WTC11 (cell line): ENCODE results near the gene DLX1. TPM values are rescaled to one million over a fixed set of nuclear protein-coding genes. Genes with fewer than 3 reads are reported as not detected.

Experiments
- ATAC-seq: fragments of 200-7000 bp; cut with Tn5 transposase; 2 replicates; pipeline ENCODE4 v1.10.0; 2021; ENCODE audit warnings: mild to moderate bottlenecking, moderate library complexity
- CTCF ChIA-PET: fragments of 300-600 bp; sonication (Branson Sonifier 250); formaldehyde crosslinking; loops from one replicate; lab custom pipeline; 2021; ENCODE audit warnings: antibody characterized with exemption; lab: Charles Lee
- POLR2A ChIA-PET: fragments of 350-600 bp; sonication (Branson Sonifier 250); formaldehyde crosslinking; loops from one replicate; lab custom pipeline; 2021; ENCODE audit warnings: antibody characterized with exemption; lab: Charles Lee
- DNase-seq: peaks from one replicate; pipeline ENCODE4 v3.0.0; 2021; ENCODE audit warnings: low spot score
- H3K27ac Mint-ChIP-seq: 2 replicates; pipeline ENCODE4 v1.8.0; 2021; ENCODE audit warnings: mixed read lengths
- H3K27me3 Mint-ChIP-seq: 2 replicates; pipeline ENCODE4 v1.8.0; 2021; ENCODE audit warnings: low read depth, mild to moderate bottlenecking, moderate library complexity, mixed read lengths
- H3K36me3 Mint-ChIP-seq: 2 replicates; pipeline ENCODE4 v1.8.0; 2021; ENCODE audit warnings: mixed read lengths
- H3K4me1 Mint-ChIP-seq: 2 replicates; pipeline ENCODE4 v1.8.0; 2022; ENCODE audit warnings: mixed read lengths
- H3K4me3 Mint-ChIP-seq: 2 replicates; pipeline ENCODE4 v1.8.0; 2021; ENCODE audit warnings: mild to moderate bottlenecking, moderate library complexity, mixed read lengths
- H3K9me3 Mint-ChIP-seq: 2 replicates; pipeline ENCODE4 v1.8.0; 2021; ENCODE audit warnings: mixed read lengths
- ATF2 ChIP-seq: sonication (generic); formaldehyde crosslinking; IDR thresholded peaks from 2 replicates; pipeline ENCODE4 v1.8.1; 2022; ENCODE audit warnings: low read depth, missing genetic modification reagents, borderline replicate concordance
- CBFB ChIP-seq: sonication (generic); formaldehyde crosslinking; IDR thresholded peaks from 2 replicates; pipeline ENCODE4 v1.8.1; 2022; ENCODE audit warnings: mild to moderate bottlenecking, low read depth, missing genetic modification reagents
- EMX1 ChIP-seq: fragments of 250-450 bp; sonication (Bioruptor Pico); IDR thresholded peaks from 2 replicates; pipeline ENCODE4 v1.8.0; 2021; ENCODE audit warnings: mild to moderate bottlenecking
- GABPB1 ChIP-seq: sonication (generic); formaldehyde crosslinking; IDR thresholded peaks from 2 replicates; pipeline ENCODE4 v1.8.1; 2023; ENCODE audit warnings: mild to moderate bottlenecking, missing genetic modification reagents
- NR1H2 ChIP-seq: sonication (generic); formaldehyde crosslinking; IDR thresholded peaks from 2 replicates; pipeline ENCODE4 v1.9.0; 2021; ENCODE audit warnings: mild to moderate bottlenecking, moderate library complexity, missing genetic modification reagents
- RELA ChIP-seq: sonication (generic); formaldehyde crosslinking; IDR thresholded peaks from 2 replicates; pipeline ENCODE4 v1.8.1; 2022; ENCODE audit warnings: missing genetic modification reagents, mild to moderate bottlenecking, borderline replicate concordance
- SP1 ChIP-seq: sonication (generic); formaldehyde crosslinking; conservative IDR thresholded peaks from 2 replicates; pipeline ENCODE4 v1.8.1; 2022; ENCODE audit warnings: missing genetic modification reagents
- TCF7 ChIP-seq: sonication (generic); formaldehyde crosslinking; IDR thresholded peaks from 2 replicates; pipeline ENCODE4 v1.8.0; 2022; ENCODE audit warnings: mild to moderate bottlenecking, low read depth, missing genetic modification reagents, moderate library complexity
- ZNF317 ChIP-seq: sonication (generic); formaldehyde crosslinking; IDR thresholded peaks from 2 replicates; pipeline ENCODE4 v1.8.1; 2023; ENCODE audit warnings: low read depth, mild to moderate bottlenecking, moderate library complexity, missing genetic modification reagents, borderline replicate concordance
- total RNA-seq: library from RNA; stranded (reverse); gene quantifications from 3 replicates; pipeline ENCODE4 v1.2.3, GENCODE V29; 2021
- TF ChIP-seq, protein P1 (sequence below): sonication (generic); formaldehyde crosslinking; IDR thresholded peaks from 2 replicates; pipeline ENCODE4 v1.8.1; 2023; ENCODE audit warnings: mild to moderate bottlenecking, missing genetic modification reagents, moderate library complexity
- TF ChIP-seq, protein P2 (sequence below): sonication (generic); formaldehyde crosslinking; IDR thresholded peaks from 2 replicates; pipeline ENCODE4 v1.8.1; 2023; ENCODE audit warnings: mild to moderate bottlenecking, missing genetic modification reagents, moderate library complexity
- TF ChIP-seq, protein P3 (sequence below): fragments of 250-450 bp; sonication (Bioruptor Pico); IDR thresholded peaks from 2 replicates; pipeline ENCODE4 v1.9.0; 2021; ENCODE audit warnings: mild to moderate bottlenecking
- TF ChIP-seq, protein P4 (sequence below): sonication (generic); formaldehyde crosslinking; IDR thresholded peaks from 2 replicates; pipeline ENCODE4 v1.8.0; 2023; ENCODE audit warnings: mild to moderate bottlenecking, missing genetic modification reagents

The DLX1 gene
- total RNA-seq, 1 experiment from 2014 or later: not detected

- Mint-ChIP-seq H3K4me1 (peaks cover 75% of the 10 kb centered on the region), H3K4me3 (peak overlapping the region; percentile 56), H3K9me3 (no peaks in the 10 kb centered on the region), H3K36me3 (no peaks in the 10 kb centered on the region)
- DNase-seq: peak; percentile 68
- CTCF ChIA-PET: interaction anchor here (0.6 to 1.3 kb wide), 3 partner anchors 11 to 14 kb away, joined by 3 to 5 read pairs (median 5); partner anchors contain the start of gene DLX2
- TF ChIP-seq, protein P1, sequence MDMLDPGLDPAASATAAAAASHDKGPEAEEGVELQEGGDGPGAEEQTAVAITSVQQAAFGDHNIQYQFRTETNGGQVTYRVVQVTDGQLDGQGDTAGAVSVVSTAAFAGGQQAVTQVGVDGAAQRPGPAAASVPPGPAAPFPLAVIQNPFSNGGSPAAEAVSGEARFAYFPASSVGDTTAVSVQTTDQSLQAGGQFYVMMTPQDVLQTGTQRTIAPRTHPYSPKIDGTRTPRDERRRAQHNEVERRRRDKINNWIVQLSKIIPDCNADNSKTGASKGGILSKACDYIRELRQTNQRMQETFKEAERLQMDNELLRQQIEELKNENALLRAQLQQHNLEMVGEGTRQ (CRISPR knock-in tag): no peak
- TF ChIP-seq SP1 (CRISPR knock-in tag): 0 out of 2 replicates have a peak, but pooled peaks have one; percentile 18
- TF ChIP-seq, all 79 proteins: peak for 1
- Mint-ChIP-seq H3K27ac (no peak overlapping the region), H3K27me3 (peaks cover 100% of the 10 kb centered on the region)
- ATAC-seq: peak; percentile 15
- POLR2A ChIA-PET: interaction anchor here (1.4 kb wide), 1 partner anchor 11 kb away, joined by 3 read pairs; no protein-coding TSS in a partner anchor
Measured at GRCh38 chr2:172090044-172090961, 5.0 kb downstream of the DLX1 start.

- no peak for DNase-seq
- H3K27me3 Mint-ChIP-seq: peaks cover 100% of the 10 kb centered on the region
- H3K27ac Mint-ChIP-seq: no peak overlapping the region
- TF ChIP-seq CBFB (CRISPR knock-in tag) (no peak), GABPB1 (no peak)
- TF ChIP-seq, protein P2, sequence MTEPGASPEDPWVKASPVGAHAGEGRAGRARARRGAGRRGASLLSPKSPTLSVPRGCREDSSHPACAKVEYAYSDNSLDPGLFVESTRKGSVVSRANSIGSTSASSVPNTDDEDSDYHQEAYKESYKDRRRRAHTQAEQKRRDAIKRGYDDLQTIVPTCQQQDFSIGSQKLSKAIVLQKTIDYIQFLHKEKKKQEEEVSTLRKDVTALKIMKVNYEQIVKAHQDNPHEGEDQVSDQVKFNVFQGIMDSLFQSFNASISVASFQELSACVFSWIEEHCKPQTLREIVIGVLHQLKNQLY (CRISPR knock-in tag): no peak
- TF ChIP-seq, protein P3, sequence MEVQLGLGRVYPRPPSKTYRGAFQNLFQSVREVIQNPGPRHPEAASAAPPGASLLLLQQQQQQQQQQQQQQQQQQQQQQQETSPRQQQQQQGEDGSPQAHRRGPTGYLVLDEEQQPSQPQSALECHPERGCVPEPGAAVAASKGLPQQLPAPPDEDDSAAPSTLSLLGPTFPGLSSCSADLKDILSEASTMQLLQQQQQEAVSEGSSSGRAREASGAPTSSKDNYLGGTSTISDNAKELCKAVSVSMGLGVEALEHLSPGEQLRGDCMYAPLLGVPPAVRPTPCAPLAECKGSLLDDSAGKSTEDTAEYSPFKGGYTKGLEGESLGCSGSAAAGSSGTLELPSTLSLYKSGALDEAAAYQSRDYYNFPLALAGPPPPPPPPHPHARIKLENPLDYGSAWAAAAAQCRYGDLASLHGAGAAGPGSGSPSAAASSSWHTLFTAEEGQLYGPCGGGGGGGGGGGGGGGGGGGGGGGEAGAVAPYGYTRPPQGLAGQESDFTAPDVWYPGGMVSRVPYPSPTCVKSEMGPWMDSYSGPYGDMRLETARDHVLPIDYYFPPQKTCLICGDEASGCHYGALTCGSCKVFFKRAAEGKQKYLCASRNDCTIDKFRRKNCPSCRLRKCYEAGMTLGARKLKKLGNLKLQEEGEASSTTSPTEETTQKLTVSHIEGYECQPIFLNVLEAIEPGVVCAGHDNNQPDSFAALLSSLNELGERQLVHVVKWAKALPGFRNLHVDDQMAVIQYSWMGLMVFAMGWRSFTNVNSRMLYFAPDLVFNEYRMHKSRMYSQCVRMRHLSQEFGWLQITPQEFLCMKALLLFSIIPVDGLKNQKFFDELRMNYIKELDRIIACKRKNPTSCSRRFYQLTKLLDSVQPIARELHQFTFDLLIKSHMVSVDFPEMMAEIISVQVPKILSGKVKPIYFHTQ (CRISPR knock-in tag): no peak
- TF ChIP-seq, all 79 proteins: peak for 0
- ChIA-PET CTCF (interaction anchor here (0.6 to 1.2 kb wide), 3 partner anchors 12 to 36 kb away, joined by 3 to 5 read pairs (median 3); no protein-coding TSS in a partner anchor), POLR2A (interaction anchor here (1.4 kb wide), 1 partner anchor 10 kb away, joined by 3 read pairs; no protein-coding TSS in a partner anchor)
- H3K4me3 Mint-ChIP-seq: no peak overlapping the region
- no peak for ATAC-seq
- no peaks in the 10 kb centered on the region for H3K36me3 Mint-ChIP-seq
- peaks cover 74% of the 10 kb centered on the region for H3K4me1 Mint-ChIP-seq
- no peaks in the 10 kb centered on the region for H3K9me3 Mint-ChIP-seq
Measured at GRCh38 chr2:172091000-172091641, 5.8 kb downstream of the DLX1 start.

DNA sequence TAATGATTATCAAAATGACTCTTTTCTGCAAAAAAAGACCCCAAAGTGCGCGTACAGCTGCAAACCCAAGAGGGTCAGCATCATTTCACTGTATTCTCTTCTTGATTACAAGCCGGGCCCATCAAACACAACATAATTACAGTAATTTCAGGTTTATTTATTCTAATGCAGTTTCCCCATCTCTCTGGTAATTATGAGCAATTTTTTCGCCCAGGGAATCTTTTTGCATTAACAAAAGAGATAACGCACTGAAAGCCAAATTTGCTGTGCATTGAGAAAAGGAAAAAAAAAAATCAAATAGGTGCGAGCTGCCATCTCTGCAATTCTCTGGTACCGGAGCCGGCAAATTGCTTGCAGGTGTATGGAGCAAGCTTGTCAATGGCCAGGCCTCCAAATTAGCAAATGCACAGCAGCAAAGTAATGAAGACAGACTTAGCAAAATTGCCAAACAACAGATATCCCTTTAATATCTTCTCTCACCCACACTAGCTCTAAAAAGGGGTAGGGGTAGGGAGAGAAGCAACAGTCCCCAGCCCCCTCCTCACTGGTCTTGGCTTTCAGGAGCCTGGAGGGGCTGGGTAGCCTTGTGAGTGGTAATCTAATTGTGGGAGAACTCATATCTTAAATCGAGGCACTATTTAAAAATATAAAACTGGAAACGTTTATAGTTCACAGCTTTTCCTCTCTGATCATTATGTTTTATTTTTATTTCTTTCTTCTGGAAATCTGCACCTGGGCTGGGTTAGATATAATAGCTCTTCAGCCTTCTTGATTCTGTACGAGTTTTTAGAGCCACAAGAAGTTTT is 6.7 kb downstream of the DLX1 start:
- Mint-ChIP-seq H3K4me1 (peaks cover 71% of the 10 kb centered on the region), H3K36me3 (no peaks in the 10 kb centered on the region), H3K9me3 (no peaks in the 10 kb centered on the region), H3K27me3 (peaks cover 100% of the 10 kb centered on the region), H3K27ac (no peak overlapping the region), H3K4me3 (no peak overlapping the region)
- POLR2A ChIA-PET: no interaction called here
- ATAC-seq (no peak), DNase-seq (no peak)
- CTCF ChIA-PET: interaction anchor here (0.6 to 1.7 kb wide), 3 partner anchors 10 to 35 kb away, joined by 3 to 8 read pairs (median 4); partner anchors contain the start of gene DLX2
- TF ChIP-seq TCF7 (CRISPR knock-in tag) (no peak), ZNF317 (CRISPR knock-in tag) (no peak), RELA (CRISPR knock-in tag) (no peak), NR1H2 (no peak), EMX1 (CRISPR knock-in tag) (no peak), ATF2 (CRISPR knock-in tag) (no peak)
- TF ChIP-seq, protein P4, sequence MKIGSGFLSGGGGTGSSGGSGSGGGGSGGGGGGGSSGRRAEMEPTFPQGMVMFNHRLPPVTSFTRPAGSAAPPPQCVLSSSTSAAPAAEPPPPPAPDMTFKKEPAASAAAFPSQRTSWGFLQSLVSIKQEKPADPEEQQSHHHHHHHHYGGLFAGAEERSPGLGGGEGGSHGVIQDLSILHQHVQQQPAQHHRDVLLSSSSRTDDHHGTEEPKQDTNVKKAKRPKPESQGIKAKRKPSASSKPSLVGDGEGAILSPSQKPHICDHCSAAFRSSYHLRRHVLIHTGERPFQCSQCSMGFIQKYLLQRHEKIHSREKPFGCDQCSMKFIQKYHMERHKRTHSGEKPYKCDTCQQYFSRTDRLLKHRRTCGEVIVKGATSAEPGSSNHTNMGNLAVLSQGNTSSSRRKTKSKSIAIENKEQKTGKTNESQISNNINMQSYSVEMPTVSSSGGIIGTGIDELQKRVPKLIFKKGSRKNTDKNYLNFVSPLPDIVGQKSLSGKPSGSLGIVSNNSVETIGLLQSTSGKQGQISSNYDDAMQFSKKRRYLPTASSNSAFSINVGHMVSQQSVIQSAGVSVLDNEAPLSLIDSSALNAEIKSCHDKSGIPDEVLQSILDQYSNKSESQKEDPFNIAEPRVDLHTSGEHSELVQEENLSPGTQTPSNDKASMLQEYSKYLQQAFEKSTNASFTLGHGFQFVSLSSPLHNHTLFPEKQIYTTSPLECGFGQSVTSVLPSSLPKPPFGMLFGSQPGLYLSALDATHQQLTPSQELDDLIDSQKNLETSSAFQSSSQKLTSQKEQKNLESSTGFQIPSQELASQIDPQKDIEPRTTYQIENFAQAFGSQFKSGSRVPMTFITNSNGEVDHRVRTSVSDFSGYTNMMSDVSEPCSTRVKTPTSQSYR (CRISPR knock-in tag): no peak
